Measurements from ENCODE around the gene WSCD1.

DNA sequence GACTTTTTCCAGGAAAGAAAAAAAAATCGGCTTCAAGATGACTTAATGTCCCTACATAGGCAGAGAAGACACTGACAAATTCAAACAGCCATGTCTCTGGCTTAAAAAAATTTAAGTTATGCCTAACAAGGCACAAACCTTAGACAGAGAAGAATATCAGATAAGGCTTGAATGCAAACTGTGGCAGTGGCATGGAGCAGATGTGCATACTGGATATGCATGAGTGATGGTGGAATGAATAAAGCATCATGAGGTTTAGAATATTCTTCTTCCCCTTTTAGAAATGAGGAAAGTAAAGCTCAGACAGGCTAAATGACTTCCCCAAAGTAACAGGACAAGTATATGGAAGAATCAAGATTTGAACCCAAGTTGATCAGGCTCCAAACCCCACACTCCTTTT, 23.2 kb upstream of the WSCD1 start:
- TF ChIP-seq, protein P1, sequence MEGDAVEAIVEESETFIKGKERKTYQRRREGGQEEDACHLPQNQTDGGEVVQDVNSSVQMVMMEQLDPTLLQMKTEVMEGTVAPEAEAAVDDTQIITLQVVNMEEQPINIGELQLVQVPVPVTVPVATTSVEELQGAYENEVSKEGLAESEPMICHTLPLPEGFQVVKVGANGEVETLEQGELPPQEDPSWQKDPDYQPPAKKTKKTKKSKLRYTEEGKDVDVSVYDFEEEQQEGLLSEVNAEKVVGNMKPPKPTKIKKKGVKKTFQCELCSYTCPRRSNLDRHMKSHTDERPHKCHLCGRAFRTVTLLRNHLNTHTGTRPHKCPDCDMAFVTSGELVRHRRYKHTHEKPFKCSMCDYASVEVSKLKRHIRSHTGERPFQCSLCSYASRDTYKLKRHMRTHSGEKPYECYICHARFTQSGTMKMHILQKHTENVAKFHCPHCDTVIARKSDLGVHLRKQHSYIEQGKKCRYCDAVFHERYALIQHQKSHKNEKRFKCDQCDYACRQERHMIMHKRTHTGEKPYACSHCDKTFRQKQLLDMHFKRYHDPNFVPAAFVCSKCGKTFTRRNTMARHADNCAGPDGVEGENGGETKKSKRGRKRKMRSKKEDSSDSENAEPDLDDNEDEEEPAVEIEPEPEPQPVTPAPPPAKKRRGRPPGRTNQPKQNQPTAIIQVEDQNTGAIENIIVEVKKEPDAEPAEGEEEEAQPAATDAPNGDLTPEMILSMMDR (conservative IDR thresholded peaks at IDR 0.05; ENCODE audit: low read length): no peak
- no peak for TF ChIP-seq EZH2phosphoT487 (IDR thresholded peaks at IDR 0.05; ENCODE audit: borderline replicate concordance, low read depth, low read length)

All from OCI-LY7 (cell line).